ENCODE data around the gene HELZ. TPM values are rescaled to one million over a fixed set of nuclear protein-coding genes. Genes with fewer than 3 reads are reported as not detected.
A peak's percentile ranks its signal among the peaks of the same experiment; 100 is the strongest.

HELZ gene
- total RNA-seq, 2 experiments from 2014 or later, result 98.2 to 109 TPM

GRCh38 chr17:67063141-67063540, 181.9 kb downstream of the HELZ start:
- POLR2A ChIA-PET, result no interaction called here
- Mint-ChIP-seq H3K27ac (no peak overlapping the region), H3K36me3 (ENCODE audit: low read depth) (no peaks in the 10 kb centered on the region), H3K4me1 (no peaks in the 10 kb centered on the region), H3K27me3 (no peaks in the 10 kb centered on the region), H3K4me3 (no peak overlapping the region), H3K9me3 (no peaks in the 10 kb centered on the region)
- CTCF ChIA-PET, result no interaction called here
- no peak for DNase-seq

GRCh38 chr17:67059372-67059771, 185.6 kb downstream of the HELZ start:
- CTCF ChIA-PET, result no interaction called here
- H3K36me3 Mint-ChIP-seq (ENCODE audit: low read depth), result no peaks in the 10 kb centered on the region

GRCh38 chr17:67058036-67058435, 187.0 kb downstream of the HELZ start:
- Mint-ChIP-seq H3K36me3 (ENCODE audit: low read depth) (no peaks in the 10 kb centered on the region), H3K4me1 (no peaks in the 10 kb centered on the region), H3K4me3 (no peak overlapping the region), H3K9me3 (no peaks in the 10 kb centered on the region), H3K27ac (no peak overlapping the region), H3K27me3 (no peaks in the 10 kb centered on the region)
- ChIA-PET CTCF (no interaction called here), POLR2A (no interaction called here)
- no peak for DNase-seq

More at GRCh38 chr17:67059372-67059771, 185.6 kb downstream of the HELZ start:
- DNase-seq, result no peak
- Mint-ChIP-seq H3K27ac (no peak overlapping the region), H3K4me1 (no peaks in the 10 kb centered on the region), H3K4me3 (no peak overlapping the region), H3K27me3 (no peaks in the 10 kb centered on the region), H3K9me3 (no peaks in the 10 kb centered on the region)
- POLR2A ChIA-PET, result no interaction called here

GRCh38 chr17:67056746-67057490, 188.1 kb downstream of the HELZ start:
- no peaks in the 10 kb centered on the region for H3K4me1 Mint-ChIP-seq
- H3K27ac Mint-ChIP-seq, result no peak overlapping the region
- no peaks in the 10 kb centered on the region for H3K9me3 Mint-ChIP-seq
- POLR2A ChIA-PET, result no interaction called here
- CTCF ChIA-PET, result no interaction called here
- peak; percentile 9 for DNase-seq
- H3K4me3 Mint-ChIP-seq, result no peak overlapping the region
- no peaks in the 10 kb centered on the region for H3K27me3 Mint-ChIP-seq
- no peaks in the 10 kb centered on the region for H3K36me3 Mint-ChIP-seq (ENCODE audit: low read depth)

GRCh38 chr17:67055811-67056745, 188.9 kb downstream of the HELZ start:
- no peak overlapping the region for H3K4me3 Mint-ChIP-seq
- no peak overlapping the region for H3K27ac Mint-ChIP-seq
- H3K4me1 Mint-ChIP-seq, result no peaks in the 10 kb centered on the region
- no peaks in the 10 kb centered on the region for H3K9me3 Mint-ChIP-seq
- no peaks in the 10 kb centered on the region for H3K27me3 Mint-ChIP-seq
- ChIA-PET POLR2A (interaction anchor here (1.3 kb wide), 1 partner anchor 12 kb away, joined by 3 read pairs; no protein-coding TSS in a partner anchor), CTCF (no interaction called here)
- DNase-seq, result peak; percentile 11
- no peaks in the 10 kb centered on the region for H3K36me3 Mint-ChIP-seq (ENCODE audit: low read depth)

GRCh38 chr17:67055041-67055443, 190.0 kb downstream of the HELZ start:
- no peaks in the 10 kb centered on the region for H3K4me1 Mint-ChIP-seq
- no peak overlapping the region for H3K27ac Mint-ChIP-seq
- H3K4me3 Mint-ChIP-seq, result no peak overlapping the region
- DNase-seq, result peak; percentile 11
- H3K27me3 Mint-ChIP-seq, result no peaks in the 10 kb centered on the region
- POLR2A ChIA-PET, result interaction anchor here (1.3 kb wide), 1 partner anchor 13 kb away, joined by 3 read pairs; no protein-coding TSS in a partner anchor
- no peaks in the 10 kb centered on the region for H3K36me3 Mint-ChIP-seq (ENCODE audit: low read depth)
- CTCF ChIA-PET, result no interaction called here
- H3K9me3 Mint-ChIP-seq, result no peaks in the 10 kb centered on the region

GRCh38 chr17:67054608-67055007, 190.4 kb downstream of the HELZ start:
- H3K4me3 Mint-ChIP-seq, result no peak overlapping the region
- H3K36me3 Mint-ChIP-seq (ENCODE audit: low read depth), result no peaks in the 10 kb centered on the region
- H3K27ac Mint-ChIP-seq, result no peak overlapping the region
- H3K27me3 Mint-ChIP-seq, result no peaks in the 10 kb centered on the region
- ChIA-PET POLR2A (no interaction called here), CTCF (no interaction called here)
- no peak for DNase-seq
- H3K4me1 Mint-ChIP-seq, result no peaks in the 10 kb centered on the region
- no peaks in the 10 kb centered on the region for H3K9me3 Mint-ChIP-seq

GRCh38 chr17:67054011-67054591, 190.9 kb downstream of the HELZ start:
- no peaks in the 10 kb centered on the region for H3K4me1 Mint-ChIP-seq

GRCh38 chr17:67053438-67054000, 191.5 kb downstream of the HELZ start:
- Mint-ChIP-seq H3K36me3 (ENCODE audit: low read depth) (peaks cover 5% of the 10 kb centered on the region), H3K27me3 (peaks cover 5% of the 10 kb centered on the region), H3K9me3 (peaks cover 10% of the 10 kb centered on the region), H3K27ac (no peak overlapping the region), H3K4me3 (no peak overlapping the region), H3K4me1 (no peaks in the 10 kb centered on the region)
- DNase-seq, result peak; percentile 2
- POLR2A ChIA-PET, result no interaction called here
- CTCF ChIA-PET, result no interaction called here

More at GRCh38 chr17:67054011-67054591, 190.9 kb downstream of the HELZ start:
- DNase-seq, result peak; percentile 9
- Mint-ChIP-seq H3K27ac (no peak overlapping the region), H3K27me3 (no peaks in the 10 kb centered on the region), H3K4me3 (no peak overlapping the region), H3K36me3 (ENCODE audit: low read depth) (peaks cover under 1% of the 10 kb centered on the region), H3K9me3 (peaks cover 4% of the 10 kb centered on the region)
- POLR2A ChIA-PET, result no interaction called here
- CTCF ChIA-PET, result no interaction called here

DNA sequence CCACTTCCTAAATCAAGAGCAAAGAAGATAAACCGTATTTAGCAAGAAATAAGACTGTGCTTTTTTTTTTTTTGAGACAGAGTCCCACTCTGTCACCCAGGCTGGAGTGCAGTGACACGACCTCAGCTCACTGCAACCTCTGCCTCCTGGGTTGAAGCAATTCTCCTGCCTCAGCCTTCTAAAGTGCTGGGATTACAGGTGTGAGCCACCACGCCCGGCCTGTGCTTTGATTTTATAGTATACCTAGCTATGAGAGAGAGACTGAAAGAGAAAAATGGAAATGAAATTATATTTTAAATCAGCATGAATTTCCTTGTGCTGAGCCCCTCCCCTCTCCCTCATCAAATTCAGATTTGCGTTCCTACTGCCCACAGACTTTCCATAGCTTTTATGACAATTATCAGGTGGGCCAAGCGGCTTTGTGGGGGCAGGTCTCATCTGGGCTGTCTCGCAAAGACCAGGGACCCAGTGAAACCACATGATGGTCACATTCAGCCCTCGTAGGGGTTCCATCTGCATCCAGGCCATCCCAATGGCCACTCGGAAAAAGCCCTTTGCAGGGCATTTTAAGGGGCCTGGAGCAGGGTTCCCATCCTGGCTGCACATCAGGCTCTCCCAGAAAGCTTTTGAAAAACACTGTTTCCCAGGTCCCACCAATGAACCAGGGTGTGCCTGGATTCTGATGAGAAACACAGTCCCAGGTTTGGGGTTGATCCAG, 192.1 kb downstream of the HELZ start:
- H3K4me3 Mint-ChIP-seq, result no peak overlapping the region
- peak; percentile 3 for DNase-seq
- no peak overlapping the region for H3K27ac Mint-ChIP-seq
- peaks cover 11% of the 10 kb centered on the region for H3K9me3 Mint-ChIP-seq
- H3K4me1 Mint-ChIP-seq, result no peaks in the 10 kb centered on the region
- peaks cover 7% of the 10 kb centered on the region for H3K27me3 Mint-ChIP-seq
- H3K36me3 Mint-ChIP-seq (ENCODE audit: low read depth), result peaks cover 5% of the 10 kb centered on the region
- ChIA-PET CTCF (no interaction called here), POLR2A (no interaction called here)

- no peak for DNase-seq
- peaks cover 8% of the 10 kb centered on the region for H3K27me3 Mint-ChIP-seq
- H3K4me3 Mint-ChIP-seq, result no peak overlapping the region
- H3K9me3 Mint-ChIP-seq, result peaks cover 17% of the 10 kb centered on the region
- H3K36me3 Mint-ChIP-seq (ENCODE audit: low read depth), result peaks cover 8% of the 10 kb centered on the region
- ChIA-PET POLR2A (no interaction called here), CTCF (no interaction called here)
- no peak overlapping the region for H3K27ac Mint-ChIP-seq
- H3K4me1 Mint-ChIP-seq, result no peaks in the 10 kb centered on the region
Measured at GRCh38 chr17:67051837-67052236, 193.2 kb downstream of the HELZ start.

DNA sequence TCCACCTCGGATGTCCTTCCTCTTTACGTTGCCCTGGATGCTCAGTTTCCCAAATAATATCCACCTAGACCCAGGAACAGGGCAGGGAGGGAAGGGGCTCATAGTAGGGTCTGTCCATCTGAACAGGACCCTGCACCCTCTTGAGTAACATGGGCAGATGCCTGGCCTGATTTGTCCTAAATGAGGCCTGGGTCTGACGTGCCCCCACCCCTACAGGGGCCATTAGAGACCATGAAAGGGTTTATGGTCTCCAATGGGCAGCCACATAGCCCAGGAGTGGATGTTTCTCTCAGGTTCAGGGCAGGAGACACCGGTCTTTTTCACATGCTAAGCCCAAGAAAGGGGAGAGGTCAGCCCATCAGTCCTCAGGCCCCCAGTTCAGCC, 193.8 kb downstream of the HELZ start:
- Mint-ChIP-seq H3K4me1 (no peaks in the 10 kb centered on the region), H3K36me3 (ENCODE audit: low read depth) (peaks cover 8% of the 10 kb centered on the region), H3K27ac (no peak overlapping the region), H3K4me3 (no peak overlapping the region), H3K9me3 (peaks cover 17% of the 10 kb centered on the region), H3K27me3 (peaks cover 9% of the 10 kb centered on the region)
- ChIA-PET POLR2A (no interaction called here), CTCF (no interaction called here)
- DNase-seq, result no peak
